Measurements from ENCODE around the gene KRAS.

The KRAS gene

DNA sequence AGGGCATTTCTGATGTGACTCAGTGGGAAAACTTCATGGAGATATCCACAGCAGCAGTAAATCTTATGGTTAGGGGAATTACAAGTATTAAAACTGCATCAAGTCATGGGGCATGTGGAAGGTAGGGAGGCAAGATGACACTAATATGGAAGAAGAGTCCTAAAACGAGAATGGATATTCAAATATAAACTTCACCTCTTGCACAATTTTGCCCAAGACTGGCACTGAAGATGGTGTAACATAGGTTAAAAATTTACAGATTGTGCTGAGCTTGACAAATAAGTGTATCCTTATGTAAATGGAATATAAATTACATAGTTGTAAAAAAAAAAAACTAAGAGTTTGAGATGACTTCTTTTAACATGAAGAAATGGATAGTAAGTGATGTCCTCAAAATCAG lies 42.9 kb downstream of the KRAS start:
- Histone ChIP-seq H3K36me3 (ENCODE audit: low read length) (peaks cover 7% of the 10 kb centered on the region; the same call in 1 of the 2 replicates), H3K27ac (ENCODE audit: low read depth, low read length) (no peak overlapping the region), H3K79me2 (ENCODE audit: insufficient read depth, low read length) (no peaks in the 10 kb centered on the region), H2AFZ (ENCODE audit: low read depth, low read length, severe bottlenecking) (no peak overlapping the region), H3K9me2 (replicated peaks; ENCODE audit: insufficient read depth, low read length) (no peaks in the 10 kb centered on the region), H3F3A (ENCODE audit: insufficient read depth) (no peaks in the 10 kb centered on the region; the same call in 1 of the 2 replicates), H3K4me3 (ENCODE audit: insufficient read depth, low read length, poor library complexity, severe bottlenecking) (no peak overlapping the region), H3K27me3 (ENCODE audit: low read length) (no peaks in the 10 kb centered on the region), H3K4me2 (ENCODE audit: low read depth, low read length, poor library complexity, severe bottlenecking) (no peak overlapping the region), H3K9me3 (ENCODE audit: insufficient read depth, low read length) (no peaks in the 10 kb centered on the region), H3K9ac (ENCODE audit: low read length) (no peak overlapping the region), H4K20me1 (ENCODE audit: low read depth, low read length) (no peaks in the 10 kb centered on the region)
- TF ChIP-seq, protein P1, sequence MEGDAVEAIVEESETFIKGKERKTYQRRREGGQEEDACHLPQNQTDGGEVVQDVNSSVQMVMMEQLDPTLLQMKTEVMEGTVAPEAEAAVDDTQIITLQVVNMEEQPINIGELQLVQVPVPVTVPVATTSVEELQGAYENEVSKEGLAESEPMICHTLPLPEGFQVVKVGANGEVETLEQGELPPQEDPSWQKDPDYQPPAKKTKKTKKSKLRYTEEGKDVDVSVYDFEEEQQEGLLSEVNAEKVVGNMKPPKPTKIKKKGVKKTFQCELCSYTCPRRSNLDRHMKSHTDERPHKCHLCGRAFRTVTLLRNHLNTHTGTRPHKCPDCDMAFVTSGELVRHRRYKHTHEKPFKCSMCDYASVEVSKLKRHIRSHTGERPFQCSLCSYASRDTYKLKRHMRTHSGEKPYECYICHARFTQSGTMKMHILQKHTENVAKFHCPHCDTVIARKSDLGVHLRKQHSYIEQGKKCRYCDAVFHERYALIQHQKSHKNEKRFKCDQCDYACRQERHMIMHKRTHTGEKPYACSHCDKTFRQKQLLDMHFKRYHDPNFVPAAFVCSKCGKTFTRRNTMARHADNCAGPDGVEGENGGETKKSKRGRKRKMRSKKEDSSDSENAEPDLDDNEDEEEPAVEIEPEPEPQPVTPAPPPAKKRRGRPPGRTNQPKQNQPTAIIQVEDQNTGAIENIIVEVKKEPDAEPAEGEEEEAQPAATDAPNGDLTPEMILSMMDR (IDR thresholded peaks at IDR 0.05; ENCODE audit: insufficient read depth, low read length, poor library complexity, severe bottlenecking) = no peak
- no peak for TF ChIP-seq EZH2phosphoT487 (conservative IDR thresholded peaks at IDR 0.05; ENCODE audit: low read length)

DNA sequence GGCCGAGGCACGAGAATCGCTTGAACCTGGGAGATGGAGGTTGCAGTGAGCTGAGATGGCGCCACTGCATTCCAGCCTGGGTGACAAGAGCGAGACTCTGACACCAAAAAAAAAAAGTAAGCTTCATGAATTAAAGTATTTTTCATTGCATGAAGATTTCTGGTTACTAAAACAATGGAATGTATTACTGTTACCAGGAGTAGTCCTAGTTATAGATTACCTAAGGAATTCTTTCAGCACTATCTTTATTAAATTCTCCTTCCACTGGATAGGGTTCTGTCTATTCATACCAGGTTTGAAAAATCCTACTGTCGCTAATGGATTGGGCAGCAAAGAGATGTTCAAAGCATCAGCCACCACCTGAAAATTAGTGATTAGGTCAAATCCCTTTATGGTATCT lies 43.3 kb downstream of the KRAS start:
- no peak for TF ChIP-seq EZH2phosphoT487 (conservative IDR thresholded peaks at IDR 0.05; ENCODE audit: low read length)
- TF ChIP-seq, protein P1 (IDR thresholded peaks at IDR 0.05; ENCODE audit: insufficient read depth, low read length, poor library complexity, severe bottlenecking) = no peak
- no peak overlapping the region for H3K4me2 ChIP-seq (ENCODE audit: low read depth, low read length, poor library complexity, severe bottlenecking)
- H3K79me2 ChIP-seq (ENCODE audit: insufficient read depth, low read length) = no peaks in the 10 kb centered on the region
- H3K4me3 ChIP-seq (ENCODE audit: insufficient read depth, low read length, poor library complexity, severe bottlenecking) = no peak overlapping the region
- no peaks in the 10 kb centered on the region for H4K20me1 ChIP-seq (ENCODE audit: low read depth, low read length)
- H3K9ac ChIP-seq (ENCODE audit: low read length) = no peak overlapping the region
- H3K27me3 ChIP-seq (ENCODE audit: low read length) = no peaks in the 10 kb centered on the region
- no peaks in the 10 kb centered on the region for H3K9me2 ChIP-seq (replicated peaks; ENCODE audit: insufficient read depth, low read length)
- H3K9me3 ChIP-seq (ENCODE audit: insufficient read depth, low read length) = no peaks in the 10 kb centered on the region
- H3K36me3 ChIP-seq (ENCODE audit: low read length) = peaks cover 7% of the 10 kb centered on the region; the same call in 1 of the 2 replicates
- H2AFZ ChIP-seq (ENCODE audit: low read depth, low read length, severe bottlenecking) = no peak overlapping the region
- H3F3A ChIP-seq (ENCODE audit: insufficient read depth) = no peaks in the 10 kb centered on the region; the same call in 1 of the 2 replicates
- no peak overlapping the region for H3K27ac ChIP-seq (ENCODE audit: low read depth, low read length)

DNA sequence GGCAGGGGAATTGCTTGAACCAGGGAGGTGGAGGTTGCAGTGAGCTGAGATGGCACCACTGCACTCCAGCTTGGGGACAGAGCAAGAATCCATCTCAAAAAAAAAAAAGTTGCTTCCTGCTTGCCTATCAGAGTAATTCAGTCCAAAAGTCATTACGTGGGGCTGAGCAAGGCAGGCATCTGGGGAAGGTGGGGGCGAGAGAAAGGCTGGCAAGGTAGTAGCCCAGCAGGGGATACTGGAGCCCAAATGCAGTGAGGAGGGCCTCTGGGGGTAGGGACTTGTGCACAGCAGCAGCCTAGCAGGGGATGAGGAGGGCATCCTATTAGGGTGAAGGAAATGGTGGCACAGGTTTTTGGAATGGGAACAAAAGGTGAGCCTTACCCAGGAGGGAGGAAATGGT lies 48.6 kb downstream of the KRAS start:
- Histone ChIP-seq H3K27ac (ENCODE audit: low read depth, low read length) (no peak overlapping the region), H3K36me3 (ENCODE audit: low read length) (no peaks in the 10 kb centered on the region), H3K9me2 (replicated peaks; ENCODE audit: insufficient read depth, low read length) (no peaks in the 10 kb centered on the region), H3K4me2 (ENCODE audit: low read depth, low read length, poor library complexity, severe bottlenecking) (no peak overlapping the region), H4K20me1 (ENCODE audit: low read depth, low read length) (no peaks in the 10 kb centered on the region), H3F3A (ENCODE audit: insufficient read depth) (no peaks in the 10 kb centered on the region; the same call in 1 of the 2 replicates), H3K9ac (ENCODE audit: low read length) (no peak overlapping the region), H3K9me3 (ENCODE audit: insufficient read depth, low read length) (no peaks in the 10 kb centered on the region), H3K27me3 (ENCODE audit: low read length) (no peaks in the 10 kb centered on the region), H3K79me2 (ENCODE audit: insufficient read depth, low read length) (no peaks in the 10 kb centered on the region), H2AFZ (ENCODE audit: low read depth, low read length, severe bottlenecking) (no peak overlapping the region), H3K4me3 (ENCODE audit: insufficient read depth, low read length, poor library complexity, severe bottlenecking) (no peak overlapping the region)
- TF ChIP-seq, protein P1 (IDR thresholded peaks at IDR 0.05; ENCODE audit: insufficient read depth, low read length, poor library complexity, severe bottlenecking) = no peak
- no peak for TF ChIP-seq EZH2phosphoT487 (conservative IDR thresholded peaks at IDR 0.05; ENCODE audit: low read length)

Data from SU-DHL-6 (cell line).